Tibial nerve (tissue), 3 donors: ENCODE measurements around the gene NRN1L.

ENCODE experiments used
- CTCF ChIP-seq, 5 experiments: fragments of 200-600 bp in 3 of 5; fragments of 450-650 bp in 2 of 5; sonication (generic) in 3 of 5; IDR thresholded peaks; one replicate each; pipeline ENCODE4 v1.5.1; 2016 to 2019; ENCODE audit warnings: antibody characterized with exemption in 5 of 5, mild to moderate bottlenecking in 3 of 5, moderate library complexity in 2 of 5
- POLR2A ChIP-seq, 2 donors: fragments of 450-650 bp; IDR thresholded peaks; one replicate each; pipeline ENCODE4 v1.6.1; 2017; ENCODE audit warnings: antibody characterized with exemption in 2 of 2, mild to moderate bottlenecking in 2 of 2, moderate library complexity in 2 of 2

GRCh38 chr16:67927131-67927941, 42.7 kb downstream of the NRN1L start:
- TF ChIP-seq POLR2A (IDR thresholded peaks at IDR 0.05) (no peak), CTCF (IDR thresholded peaks at IDR 0.05) (no peak)
